ENCODE measurements around the gene MED13L.

Gene MED13L

GRCh38 chr12:116291218-116291617, 13.7 kb upstream of the MED13L start:
- no peaks in the 10 kb centered on the region for H3K27me3 ChIP-seq (ENCODE audit: low read length)
- no peak overlapping the region for H3K27ac ChIP-seq (ENCODE audit: low read depth, low read length)
- H3K9me3 ChIP-seq (ENCODE audit: insufficient read depth, low read length), result no peaks in the 10 kb centered on the region
- H3K79me2 ChIP-seq (ENCODE audit: insufficient read depth, low read length), result no peaks in the 10 kb centered on the region
- no peak overlapping the region for H3K4me3 ChIP-seq (ENCODE audit: insufficient read depth, low read length, poor library complexity, severe bottlenecking)
- no peak overlapping the region for H2AFZ ChIP-seq (ENCODE audit: low read depth, low read length, severe bottlenecking)
- H4K20me1 ChIP-seq (ENCODE audit: low read depth, low read length), result no peaks in the 10 kb centered on the region
- H3F3A ChIP-seq (ENCODE audit: insufficient read depth), result no peaks in the 10 kb centered on the region
- no peak overlapping the region for H3K9ac ChIP-seq (ENCODE audit: low read length)
- H3K9me2 ChIP-seq (replicated peaks; ENCODE audit: insufficient read depth, low read length), result no peaks in the 10 kb centered on the region
- no peak overlapping the region for H3K4me2 ChIP-seq (ENCODE audit: low read depth, low read length, poor library complexity, severe bottlenecking)
- no peaks in the 10 kb centered on the region for H3K36me3 ChIP-seq (ENCODE audit: low read length)
- TF ChIP-seq CTCF (IDR thresholded peaks at IDR 0.05; ENCODE audit: insufficient read depth, low read length, poor library complexity, severe bottlenecking) (no peak), EZH2phosphoT487 (conservative IDR thresholded peaks at IDR 0.05; ENCODE audit: low read length) (no peak)

- Histone ChIP-seq H3K36me3 (ENCODE audit: low read length) (no peaks in the 10 kb centered on the region), H4K20me1 (ENCODE audit: low read depth, low read length) (no peaks in the 10 kb centered on the region), H3K27me3 (ENCODE audit: low read length) (no peaks in the 10 kb centered on the region), H3K27ac (ENCODE audit: low read depth, low read length) (no peak overlapping the region), H3K4me2 (ENCODE audit: low read depth, low read length, poor library complexity, severe bottlenecking) (no peak overlapping the region), H3K9ac (ENCODE audit: low read length) (no peak overlapping the region), H3K9me3 (ENCODE audit: insufficient read depth, low read length) (no peaks in the 10 kb centered on the region), H3K79me2 (ENCODE audit: insufficient read depth, low read length) (no peaks in the 10 kb centered on the region), H3K9me2 (replicated peaks; ENCODE audit: insufficient read depth, low read length) (no peaks in the 10 kb centered on the region), H3F3A (ENCODE audit: insufficient read depth) (no peaks in the 10 kb centered on the region), H3K4me3 (ENCODE audit: insufficient read depth, low read length, poor library complexity, severe bottlenecking) (no peak overlapping the region), H2AFZ (ENCODE audit: low read depth, low read length, severe bottlenecking) (no peak overlapping the region)
- TF ChIP-seq CTCF (IDR thresholded peaks at IDR 0.05; ENCODE audit: insufficient read depth, low read length, poor library complexity, severe bottlenecking) (no peak), EZH2phosphoT487 (conservative IDR thresholded peaks at IDR 0.05; ENCODE audit: low read length) (no peak)
These were observed 11.2 kb upstream of the MED13L start for GRCh38 chr12:116288735-116289134.

- TF ChIP-seq CTCF (IDR thresholded peaks at IDR 0.05; ENCODE audit: insufficient read depth, low read length, poor library complexity, severe bottlenecking), result no peak
- no peak for TF ChIP-seq EZH2phosphoT487 (conservative IDR thresholded peaks at IDR 0.05; ENCODE audit: low read length)
- H3K9me2 ChIP-seq (replicated peaks; ENCODE audit: insufficient read depth, low read length), result no peaks in the 10 kb centered on the region
- H2AFZ ChIP-seq (ENCODE audit: low read depth, low read length, severe bottlenecking), result no peak overlapping the region
- no peaks in the 10 kb centered on the region for H3K36me3 ChIP-seq (ENCODE audit: low read length)
- no peaks in the 10 kb centered on the region for H4K20me1 ChIP-seq (ENCODE audit: low read depth, low read length)
- H3K4me3 ChIP-seq (ENCODE audit: insufficient read depth, low read length, poor library complexity, severe bottlenecking), result no peak overlapping the region
- H3K27ac ChIP-seq (ENCODE audit: low read depth, low read length), result no peak overlapping the region
- no peaks in the 10 kb centered on the region for H3K9me3 ChIP-seq (ENCODE audit: insufficient read depth, low read length)
- no peaks in the 10 kb centered on the region for H3K27me3 ChIP-seq (ENCODE audit: low read length)
- no peak overlapping the region for H3K9ac ChIP-seq (ENCODE audit: low read length)
- H3F3A ChIP-seq (ENCODE audit: insufficient read depth), result no peaks in the 10 kb centered on the region
- no peak overlapping the region for H3K4me2 ChIP-seq (ENCODE audit: low read depth, low read length, poor library complexity, severe bottlenecking)
- H3K79me2 ChIP-seq (ENCODE audit: insufficient read depth, low read length), result no peaks in the 10 kb centered on the region
These were observed 10.4 kb upstream of the MED13L start for GRCh38 chr12:116287842-116288301.

All from SU-DHL-6 (cell line).